HCT116 (cell line): ENCODE measurements around the gene FAM98B. TPM values are rescaled to one million over a fixed set of nuclear protein-coding genes. Genes with fewer than 3 reads are reported as not detected.

Source experiments
- ATAC-seq: fragments of 200-7000 bp; cut with Tn5 transposase; 2 replicates; pipeline ENCODE4 v1.9.1; 2020; ENCODE audit warnings: mild to moderate bottlenecking, moderate library complexity
- BruUV-seq: library from RNA; stranded (reverse); fragments of 400-500 nt; replicated peaks from 2 replicates; lab custom pipeline; 2021; lab: Mats Ljungman, UMichigan
- CTCF ChIA-PET: fragments of 300-600 bp; sonication (Branson Sonifier 250); formaldehyde crosslinking; loops from one replicate; lab custom pipeline; 2021; ENCODE audit warnings: antibody characterized with exemption; lab: Charles Lee
- POLR2A ChIA-PET: fragments of 300-600, 350-600 bp; sonication (Branson Sonifier 250); formaldehyde crosslinking; loops from one replicate; lab custom pipeline; 2021; ENCODE audit warnings: antibody characterized with exemption; lab: Charles Lee
- RAD21 ChIA-PET, 2 experiments: fragments of 300-600 bp; sonication (Branson Sonifier 250); formaldehyde crosslinking; loops; one replicate each; lab custom pipeline; 2023; ENCODE audit warnings: low total read pairs in 2 of 2; ENCODE audit not compliant: uncharacterized antibody in 2 of 2, unreplicated experiment in 2 of 2, low non-redundant PET in 1 of 2; lab: Charles Lee
- DNase-seq: peaks from one replicate; pipeline ENCODE4 v3.0.0-alpha.2; 2010; ENCODE audit warnings: low read depth, low spot score
- H2AFZ ChIP-seq: fragments of 200-600 bp; shearing (Covaris generic), sonication (generic); 2 replicates; pipeline ENCODE4 v1.6.1; 2017; ENCODE audit warnings: low read depth, mixed run types, mixed read lengths, antibody characterized with exemption, low read length; ENCODE audit not compliant: poor library complexity, severe bottlenecking
- H3K27ac ChIP-seq: 2 replicates; pipeline ENCODE4 v1.5.1; 2012; ENCODE audit warnings: low read depth, low read length
- H3K27me3 ChIP-seq: fragments of 200-600 bp; sonication (generic); 2 replicates; pipeline ENCODE4 v1.6.1; 2016; ENCODE audit warnings: mixed run types, low read length, mixed read lengths; ENCODE audit not compliant: insufficient read depth
- H3K36me3 ChIP-seq, 2 experiments: fragments of 200-500 bp in 1 of 2; fragments of 200-600 bp in 1 of 2; sonication (Bioruptor generic) in 1 of 2; sonication (generic) in 1 of 2; 2 replicates each; pipeline versions ENCODE4 v1.5.1 to v1.6.1; 2014 to 2016; ENCODE audit warnings: low read length in 2 of 2, inconsistent platforms in 1 of 2, mixed read lengths in 1 of 2, mixed run types in 1 of 2; ENCODE audit not compliant: insufficient read depth in 2 of 2, control insufficient read depth in 1 of 2
- H3K4me1 ChIP-seq, 2 experiments: fragments of 200-600 bp in 1 of 2; sonication (generic) in 1 of 2; 2 replicates each; pipeline versions ENCODE4 v1.5.1 to v1.6.1; 2012 to 2017; ENCODE audit warnings: low read length in 2 of 2, inconsistent platforms in 1 of 2, mild to moderate bottlenecking in 1 of 2, mixed read lengths in 1 of 2, mixed run types in 1 of 2, moderate library complexity in 1 of 2; ENCODE audit not compliant: insufficient read depth in 2 of 2, control insufficient read depth in 1 of 2
- H3K4me2 ChIP-seq: fragments of 200-600 bp; sonication (generic); 2 replicates; pipeline ENCODE4 v1.6.1; 2017; ENCODE audit warnings: mixed run types, low read length, mixed read lengths
- H3K4me3 ChIP-seq, 2 experiments: fragments of 200-600 bp in 1 of 2; sonication (generic) in 1 of 2; replicated peaks in 1 of 2; 2 replicates each; pipeline ENCODE4 v1.5.1; 2011 to 2016; ENCODE audit warnings: low read length in 2 of 2, control low read depth in 1 of 2, low read depth in 1 of 2, mild to moderate bottlenecking in 1 of 2, mixed read lengths in 1 of 2, mixed run types in 1 of 2
- H3K79me2 ChIP-seq: fragments of 200-600 bp; sonication (generic); 2 replicates; pipeline ENCODE4 v1.6.1; 2017; ENCODE audit warnings: mild to moderate bottlenecking, mixed run types, low read length, moderate library complexity, mixed read lengths; ENCODE audit not compliant: insufficient read depth
- H3K9ac ChIP-seq: fragments of 200-600 bp; sonication (generic); 2 replicates; pipeline ENCODE4 v1.6.1; 2016; ENCODE audit warnings: low read length, mixed read lengths
- H3K9me2 ChIP-seq: fragments of 200-600 bp; sonication (generic), shearing (Covaris generic); 2 replicates; pipeline ENCODE4 v1.6.1; 2017; ENCODE audit warnings: mixed run types, mild to moderate bottlenecking, moderate library complexity; ENCODE audit not compliant: insufficient read depth
- H3K9me3 ChIP-seq, 2 experiments: fragments of 200-500 bp in 1 of 2; fragments of 200-600 bp in 1 of 2; sonication (Bioruptor generic) in 1 of 2; sonication (generic) in 1 of 2; 2 replicates each; pipeline ENCODE4 v1.6.1; 2014 to 2017; ENCODE audit warnings: low read length in 2 of 2, mixed read lengths in 2 of 2, inconsistent platforms in 1 of 2, low read depth in 1 of 2, mild to moderate bottlenecking in 1 of 2, mixed run types in 1 of 2, moderate library complexity in 1 of 2; ENCODE audit not compliant: control insufficient read depth in 1 of 2, insufficient read depth in 1 of 2
- H4K20me1 ChIP-seq: fragments of 200-600 bp; sonication (generic), shearing (Covaris generic); 2 replicates; pipeline ENCODE4 v1.6.1; 2017; ENCODE audit warnings: mixed run types, mild to moderate bottlenecking, moderate library complexity; ENCODE audit not compliant: insufficient read depth
- ATF3 ChIP-seq: IDR thresholded peaks from 2 replicates; pipeline ENCODE4 v1.6.1; 2012
- CBX3 ChIP-seq: IDR thresholded peaks from 2 replicates; pipeline ENCODE4 v1.6.1; 2012; ENCODE audit warnings: low read depth
- CEBPB ChIP-seq: IDR thresholded peaks from 2 replicates; pipeline ENCODE4 v1.6.1; 2012; ENCODE audit warnings: low read depth
- EGR1 ChIP-seq: IDR thresholded peaks from 2 replicates; pipeline ENCODE4 v1.6.1; 2012; ENCODE audit warnings: low read depth
- EZH2 ChIP-seq: fragments of 200-600 bp; sonication (generic); IDR thresholded peaks from 2 replicates; pipeline ENCODE4 v1.6.1; 2017; ENCODE audit warnings: antibody characterized with exemption, mixed run types
- EZH2phosphoT487 ChIP-seq: fragments of 200-600 bp; IDR thresholded peaks from 2 replicates; pipeline ENCODE4 v1.6.1; 2018; ENCODE audit warnings: antibody characterized with exemption, borderline replicate concordance
- FOSL1 ChIP-seq: IDR thresholded peaks from 2 replicates; pipeline ENCODE4 v1.6.1; 2012; ENCODE audit warnings: low read depth
- MAX ChIP-seq: IDR thresholded peaks from 2 replicates; pipeline ENCODE4 v1.6.1; 2012
- POLR2A ChIP-seq: IDR thresholded peaks from 2 replicates; pipeline ENCODE4 v1.7.0; 2011; ENCODE audit warnings: borderline replicate concordance; ENCODE audit not compliant: insufficient read depth, insufficient read length; ENCODE audit errors: extremely low read depth
- POLR2AphosphoS5 ChIP-seq: IDR thresholded peaks from 2 replicates; pipeline ENCODE4 v1.6.1; 2011; ENCODE audit warnings: mild to moderate bottlenecking, low read depth, low read length, moderate library complexity
- RAD21 ChIP-seq: IDR thresholded peaks from 2 replicates; pipeline ENCODE4 v1.6.1; 2012; ENCODE audit warnings: low read depth, mild to moderate bottlenecking
- SIN3A ChIP-seq: IDR thresholded peaks from 2 replicates; pipeline ENCODE4 v1.6.1; 2012; ENCODE audit warnings: low read depth
- SP1 ChIP-seq: IDR thresholded peaks from 2 replicates; pipeline ENCODE4 v1.6.1; 2012; ENCODE audit warnings: low read depth
- SRF ChIP-seq: IDR thresholded peaks from 2 replicates; pipeline ENCODE4 v1.6.1; 2012; ENCODE audit warnings: low read depth
- TCF7L2 ChIP-seq: IDR thresholded peaks from 2 replicates; pipeline ENCODE4 v1.7.0; 2011; ENCODE audit warnings: borderline replicate concordance, inconsistent platforms; ENCODE audit not compliant: insufficient read depth, insufficient read length; ENCODE audit errors: extremely low read depth
- ZBTB33 ChIP-seq: IDR thresholded peaks from 2 replicates; pipeline ENCODE4 v1.6.1; 2011; ENCODE audit warnings: mild to moderate bottlenecking, low read length, moderate library complexity; ENCODE audit not compliant: insufficient replicate concordance; ENCODE audit errors: extremely low read depth
- ZNF274 ChIP-seq: fragments of 200-500 bp; sonication (Bioruptor generic); IDR thresholded peaks from 2 replicates; pipeline ENCODE4 v1.6.1; 2014; ENCODE audit warnings: mild to moderate bottlenecking, low read depth, low read length, inconsistent platforms
- intact Hi-C: fragments of 100-400 bp; cut with micrococcal nuclease; formaldehyde crosslinking; loops from 2 replicates; pipeline ENCODE4 v1.10.0; 2022
- total RNA-seq: library from RNA; stranded (reverse); gene quantifications from one replicate; pipeline ENCODE4 v1.2.1, GENCODE V29; 2021; ENCODE audit not compliant: unreplicated experiment

The FAM98B gene
- total RNA-seq, 1 experiment from 2014 or later, result 44.3 TPM

GRCh38 chr15:38461066-38461833, 7.3 kb downstream of the FAM98B start:
- Histone ChIP-seq H3K9me3 (no peaks in the 10 kb centered on the region), H3K27ac (no peak overlapping the region)
- CTCF ChIA-PET, result interaction anchor here (0.9 to 1.3 kb wide), 3 partner anchors 22 to 229 kb away, joined by 3 to 4 read pairs (median 3); partner anchors contain the start of gene RASGRP1
- intact Hi-C loops, result no loop called here
- RAD21 ChIA-PET, result no interaction called here
- no peak for DNase-seq
- TF ChIP-seq MAX, result no peak
- TF ChIP-seq SP1, result no peak
- TF ChIP-seq ATF3, result no peak
- TF ChIP-seq EZH2, result no peak
- no peak for TF ChIP-seq SIN3A
- no peak for TF ChIP-seq POLR2A
- TF ChIP-seq CBX3, result no peak
- TF ChIP-seq, all 23 proteins: peak for 0
- H3K27me3 ChIP-seq, result no peaks in the 10 kb centered on the region
- POLR2A ChIA-PET, result no interaction called here
- H3K4me3 ChIP-seq, result no peak overlapping the region
- no peak overlapping the region for H3K4me2 ChIP-seq
- no peak for ATAC-seq
- H3K36me3 ChIP-seq, result 0 out of 4 replicates have a peak, but pooled peaks cover 0 to 2% of the 10 kb centered on the region in 2 experiments
- no peaks in the 10 kb centered on the region for H3K9me2 ChIP-seq
- BruUV-seq, result no TSS peak
- peaks cover 12% of the 10 kb centered on the region; the same call in 1 of the 2 replicates for H4K20me1 ChIP-seq
- H3K9ac ChIP-seq, result no peak overlapping the region
- H3K4me1 ChIP-seq, result no peaks in the 10 kb centered on the region
- H2AFZ ChIP-seq, result no peak overlapping the region
- peaks cover 96% of the 10 kb centered on the region for H3K79me2 ChIP-seq

GRCh38 chr15:38463893-38464292, 10.0 kb downstream of the FAM98B start:
- RAD21 ChIA-PET, result no interaction called here
- CTCF ChIA-PET, result interaction anchor here (1.0 kb wide), 1 partner anchor 24 kb away, joined by 6 read pairs; no protein-coding TSS in a partner anchor
- H3K4me3 ChIP-seq, result no peak overlapping the region
- no peak overlapping the region for H2AFZ ChIP-seq
- H3K4me2 ChIP-seq, result no peak overlapping the region
- POLR2A ChIA-PET, result interaction anchor here (1.6 kb wide), 1 partner anchor 10 kb away, joined by 5 read pairs; the partner anchor contains the start of gene FAM98B
- H3K4me1 ChIP-seq, result no peaks in the 10 kb centered on the region
- DNase-seq, result no peak
- no peaks in the 10 kb centered on the region for H3K27me3 ChIP-seq
- no TSS peak for BruUV-seq
- H3K79me2 ChIP-seq, result peaks cover 85% of the 10 kb centered on the region
- intact Hi-C loops, result no loop called here
- H4K20me1 ChIP-seq, result peaks cover 8% of the 10 kb centered on the region; the same call in 1 of the 2 replicates
- no peaks in the 10 kb centered on the region for H3K9me3 ChIP-seq
- H3K36me3 ChIP-seq, result 0 out of 4 replicates have a peak, but pooled peaks cover 0 to 2% of the 10 kb centered on the region in 2 experiments
- ATAC-seq, result no peak
- no peak overlapping the region for H3K27ac ChIP-seq
- no peak overlapping the region for H3K9ac ChIP-seq
- no peaks in the 10 kb centered on the region for H3K9me2 ChIP-seq
- TF ChIP-seq CBX3, result no peak
- no peak for TF ChIP-seq RAD21
- no peak for TF ChIP-seq TCF7L2
- no peak for TF ChIP-seq ZBTB33
- TF ChIP-seq EZH2phosphoT487, result no peak
- no peak for TF ChIP-seq SIN3A
- TF ChIP-seq ZNF274, result no peak
- TF ChIP-seq CEBPB, result no peak
- TF ChIP-seq POLR2AphosphoS5, result no peak
- TF ChIP-seq SP1, result no peak
- TF ChIP-seq SRF, result no peak
- TF ChIP-seq EZH2, result no peak
- no peak for TF ChIP-seq FOSL1
- no peak for TF ChIP-seq EGR1
- TF ChIP-seq POLR2A, result no peak
- TF ChIP-seq ATF3, result no peak
